SJCRH30 (cell line): ENCODE data around the gene FBXO11. TPM values are rescaled to one million over a fixed set of nuclear protein-coding genes. Genes with fewer than 3 reads are reported as not detected.
A peak's percentile ranks its signal among the peaks of the same experiment; 100 is the strongest.
"Not testable (repeated sequence)": the region's sequence is repeated elsewhere in the genome, so short reads cannot be mapped to it uniquely, and the experiment has no call there.

Experiments used
- DNase-seq, 2 experiments: peaks; one replicate each; pipeline ENCODE4 v3.0.0-alpha.2; 2015 to 2020
- H3K27ac ChIP-seq: fragments of 250-450 bp; sonication (Bioruptor Pico); 2 replicates; pipeline ENCODE4 v1.5.1; 2020; ENCODE audit warnings: mild to moderate bottlenecking, moderate library complexity
- H3K27me3 ChIP-seq: fragments of 250-450 bp; sonication (Bioruptor Pico); 2 replicates; pipeline ENCODE4 v1.5.1; 2020; ENCODE audit warnings: mild to moderate bottlenecking, moderate library complexity
- H3K36me3 ChIP-seq: fragments of 250-450 bp; sonication (Bioruptor Pico); 2 replicates; pipeline ENCODE4 v1.5.1; 2020; ENCODE audit warnings: mild to moderate bottlenecking, moderate library complexity
- H3K4me1 ChIP-seq: fragments of 250-450 bp; sonication (Bioruptor Pico); 2 replicates; pipeline ENCODE4 v1.5.1; 2020; ENCODE audit warnings: mild to moderate bottlenecking, moderate library complexity
- H3K4me3 ChIP-seq: fragments of 250-450 bp; sonication (Bioruptor Pico); 2 replicates; pipeline ENCODE4 v1.5.1; 2020; ENCODE audit warnings: mild to moderate bottlenecking, moderate library complexity
- H3K9me3 ChIP-seq: fragments of 250-450 bp; sonication (Bioruptor Pico); replicated peaks from 2 replicates; pipeline ENCODE4 v1.5.1; 2020; ENCODE audit warnings: mild to moderate bottlenecking, moderate library complexity
- total RNA-seq: library from RNA; depleted of rRNA; stranded (reverse); fragments of >200 nt; shearing (Covaris generic); gene quantifications from 2 replicates; pipeline ENCODE4 v1.2.3, GENCODE V29; 2014; rRNA removed

Gene FBXO11
- total RNA-seq: 43.0 and 48.2 TPM in 2 replicates

GRCh38 chr2:47906157-47907038, at the start of gene FBXO11:
Gene FBXO11, minus strand, starts transcription at chr2:47906498. Its CDS starts 778 bp downstream, at chr2:47905720.
- Histone ChIP-seq H3K27me3 (no peaks in the 10 kb centered on the region), H3K4me1 (peaks cover 9% of the 10 kb centered on the region), H3K9me3 (no peaks in the 10 kb centered on the region; the same call in 1 of the 2 replicates)

GRCh38 chr2:47950340-47951301, 44.3 kb upstream of the FBXO11 start:
- H3K9me3 ChIP-seq: no peaks in the 10 kb centered on the region
- no peak for DNase-seq
- H3K4me3 ChIP-seq: no peak overlapping the region
- no peaks in the 10 kb centered on the region for H3K4me1 ChIP-seq
- H3K27ac ChIP-seq: no peak overlapping the region
- H3K27me3 ChIP-seq: no peaks in the 10 kb centered on the region
- no peaks in the 10 kb centered on the region for H3K36me3 ChIP-seq

More at GRCh38 chr2:47906157-47907038, at the start of gene FBXO11:
- peak within 1 kb of the TSS; percentile 97 for H3K4me3 ChIP-seq
- DNase-seq: peak; percentile 99
- H3K36me3 ChIP-seq: 0 out of 2 replicates have a peak, but pooled peaks cover 2% of the 10 kb centered on the region
- H3K27ac ChIP-seq: peak within 1 kb of the TSS; percentile 89

- peak in 1 of 2 experiments; percentile 8 for DNase-seq
- Histone ChIP-seq H3K4me1 (no peaks in the 10 kb centered on the region), H3K27ac (no peak overlapping the region), H3K4me3 (no peak overlapping the region), H3K36me3 (no peaks in the 10 kb centered on the region), H3K9me3 (no peaks in the 10 kb centered on the region), H3K27me3 (no peaks in the 10 kb centered on the region)
These were observed 40.3 kb upstream of the FBXO11 start for GRCh38 chr2:47946593-47946992.

- Histone ChIP-seq H3K4me1 (no peaks in the 10 kb centered on the region), H3K27me3 (no peaks in the 10 kb centered on the region), H3K9me3 (no peaks in the 10 kb centered on the region), H3K27ac (no peak overlapping the region), H3K36me3 (no peaks in the 10 kb centered on the region), H3K4me3 (no peak overlapping the region)
- DNase-seq: no peak
These were observed 38.9 kb upstream of the FBXO11 start for GRCh38 chr2:47945046-47945781.

GRCh38 chr2:47941936-47942335, 35.6 kb upstream of the FBXO11 start:
- Histone ChIP-seq H3K27me3 (no peaks in the 10 kb centered on the region), H3K4me1 (no peaks in the 10 kb centered on the region), H3K4me3 (no peak overlapping the region), H3K9me3 (no peaks in the 10 kb centered on the region), H3K27ac (no peak overlapping the region), H3K36me3 (no peaks in the 10 kb centered on the region)
- DNase-seq: no peak

GRCh38 chr2:47937677-47938076, 31.4 kb upstream of the FBXO11 start:
- H3K27ac ChIP-seq: no peak overlapping the region
- DNase-seq: no peak
- H3K4me1 ChIP-seq: no peaks in the 10 kb centered on the region
- H3K9me3 ChIP-seq: no peaks in the 10 kb centered on the region
- H3K36me3 ChIP-seq: no peaks in the 10 kb centered on the region
- no peak overlapping the region for H3K4me3 ChIP-seq
- H3K27me3 ChIP-seq: no peaks in the 10 kb centered on the region

- no peaks in the 10 kb centered on the region for H3K9me3 ChIP-seq
- DNase-seq: no peak
These were observed 28.8 kb upstream of the FBXO11 start for GRCh38 chr2:47935071-47935470.

GRCh38 chr2:47918043-47918442, 11.7 kb upstream of the FBXO11 start:
- no peak for DNase-seq
- H3K27me3 ChIP-seq: no peaks in the 10 kb centered on the region
- H3K4me3 ChIP-seq: no peak overlapping the region
- no peak overlapping the region for H3K27ac ChIP-seq
- no peaks in the 10 kb centered on the region for H3K9me3 ChIP-seq
- H3K36me3 ChIP-seq: no peaks in the 10 kb centered on the region
- no peaks in the 10 kb centered on the region for H3K4me1 ChIP-seq

More at GRCh38 chr2:47935071-47935470, 28.8 kb upstream of the FBXO11 start:
- Histone ChIP-seq H3K27me3 (no peaks in the 10 kb centered on the region), H3K4me3 (no peak overlapping the region), H3K4me1 (no peaks in the 10 kb centered on the region), H3K27ac (no peak overlapping the region), H3K36me3 (no peaks in the 10 kb centered on the region)

GRCh38 chr2:47917276-47917961, 11.1 kb upstream of the FBXO11 start:
- no peaks in the 10 kb centered on the region for H3K27me3 ChIP-seq
- H3K4me1 ChIP-seq: no peaks in the 10 kb centered on the region
- H3K27ac ChIP-seq: no peak overlapping the region
- DNase-seq: no peak
- no peaks in the 10 kb centered on the region for H3K36me3 ChIP-seq
- H3K4me3 ChIP-seq: no peak overlapping the region
- no peaks in the 10 kb centered on the region for H3K9me3 ChIP-seq

- Histone ChIP-seq H3K9me3 (no peaks in the 10 kb centered on the region), H3K36me3 (no peaks in the 10 kb centered on the region), H3K27me3 (no peaks in the 10 kb centered on the region), H3K4me3 (no peak overlapping the region), H3K4me1 (no peaks in the 10 kb centered on the region), H3K27ac (no peak overlapping the region)
- no peak for DNase-seq
These were observed 10.1 kb upstream of the FBXO11 start for GRCh38 chr2:47916412-47916811.

- H3K27ac ChIP-seq, H3K36me3 ChIP-seq, H3K27me3 ChIP-seq, H3K9me3 ChIP-seq, DNase-seq, H3K4me1 ChIP-seq, H3K4me3 ChIP-seq: not testable (repeated sequence)
These were observed 4.4 kb upstream of the FBXO11 start for GRCh38 chr2:47910662-47911061.

GRCh38 chr2:47908682-47909081, 2.4 kb upstream of the FBXO11 start:
- H3K4me1 ChIP-seq: peaks cover 1% of the 10 kb centered on the region
- H3K36me3 ChIP-seq: 0 out of 2 replicates have a peak, but pooled peaks cover 2% of the 10 kb centered on the region
- DNase-seq: no peak
- H3K27me3 ChIP-seq: no peaks in the 10 kb centered on the region
- no peaks in the 10 kb centered on the region; the same call in 1 of the 2 replicates for H3K9me3 ChIP-seq
- no peak overlapping the region for H3K27ac ChIP-seq
- H3K4me3 ChIP-seq: no peak overlapping the region

- peak; percentile 32 to 39 for DNase-seq
- H3K4me1 ChIP-seq: peaks cover 9% of the 10 kb centered on the region
These were observed 912 bp upstream of the FBXO11 start for GRCh38 chr2:47907039-47907781.

More at GRCh38 chr2:47907039-47907781, 912 bp upstream of the FBXO11 start:
- Histone ChIP-seq H3K4me3 (peak overlapping the region; percentile 97), H3K9me3 (no peaks in the 10 kb centered on the region; the same call in 1 of the 2 replicates), H3K36me3 (0 out of 2 replicates have a peak, but pooled peaks cover 2% of the 10 kb centered on the region), H3K27ac (peak overlapping the region; percentile 89), H3K27me3 (no peaks in the 10 kb centered on the region)
